HG03378 (cell line): ENCODE data around the gene EDARADD.
"Not testable (repeated sequence)": the region's sequence is repeated elsewhere in the genome, so short reads cannot be mapped to it uniquely, and the experiment has no call there.

ENCODE experiments used
- ATAC-seq: cut with Tn5 transposase; IDR thresholded peaks from one replicate; pipeline ENCODE4 v1.9.1; 2021; ENCODE audit warnings: mild to moderate bottlenecking, moderate library complexity; ENCODE audit not compliant: unreplicated experiment

The EDARADD gene

GRCh38 chr1:236484310-236484971 is 90.4 kb downstream of the EDARADD start:
- ATAC-seq: no peak

- no peak for ATAC-seq
Observed at GRCh38 chr1:236486356-236487002, 92.4 kb downstream of the EDARADD start.

- ATAC-seq: not testable (repeated sequence)
Observed at GRCh38 chr1:236489161-236489560, 95.1 kb downstream of the EDARADD start.

- peak; percentile 50 for ATAC-seq
Observed at GRCh38 chr1:236489710-236490377, 95.8 kb downstream of the EDARADD start.

GRCh38 chr1:236491469-236492136 is 97.5 kb downstream of the EDARADD start:
- ATAC-seq: no peak

GRCh38 chr1:236492378-236492777 is 98.3 kb downstream of the EDARADD start:
- ATAC-seq: no peak

GRCh38 chr1:236494082-236494481 is 100.0 kb downstream of the EDARADD start:
- ATAC-seq: no peak

- ATAC-seq: no peak
Observed at GRCh38 chr1:236494586-236495466, 100.7 kb downstream of the EDARADD start.

- no peak for ATAC-seq
Observed at GRCh38 chr1:236495467-236496112, 101.5 kb downstream of the EDARADD start.

- ATAC-seq: no peak
Observed at GRCh38 chr1:236497908-236498307, 103.8 kb downstream of the EDARADD start.

GRCh38 chr1:236501093-236501492 is 107.0 kb downstream of the EDARADD start:
- ATAC-seq: no peak

- no peak for ATAC-seq
Observed at GRCh38 chr1:236502579-236502971, 108.5 kb downstream of the EDARADD start.

- no peak for ATAC-seq
Observed at GRCh38 chr1:236502972-236503639, 109.0 kb downstream of the EDARADD start.

GRCh38 chr1:236504338-236504737 is 110.3 kb downstream of the EDARADD start:
- not testable (repeated sequence) for ATAC-seq

- no peak for ATAC-seq
Observed at GRCh38 chr1:236507022-236507700, 113.1 kb downstream of the EDARADD start.

GRCh38 chr1:236508593-236509027 is 114.5 kb downstream of the EDARADD start:
- ATAC-seq: no peak

- ATAC-seq: no peak
Observed at GRCh38 chr1:236509203-236509602, 115.1 kb downstream of the EDARADD start.

GRCh38 chr1:236509647-236510401 is 115.7 kb downstream of the EDARADD start:
- ATAC-seq: no peak
